HepG2 (cell line): ENCODE results near the gene N4BP2L1.
"Not testable (repeated sequence)": the region's sequence is repeated elsewhere in the genome, so short reads cannot be mapped to it uniquely, and the experiment has no call there.

ENCODE experiments used
- CEBPB ChIP-seq: IDR thresholded peaks from 2 replicates; pipeline ENCODE4 v1.6.1; 2011; ENCODE audit warnings: low read depth, low read length, improper control_type of control experiment, borderline replicate concordance
- CEBPG ChIP-seq: IDR thresholded peaks from 2 replicates; pipeline ENCODE4 v1.6.1; 2016
- HMG20A ChIP-seq: IDR thresholded peaks from 2 replicates; pipeline ENCODE4 v1.6.1; 2016; ENCODE audit warnings: borderline replicate concordance
- PTBP1 ChIP-seq: fragments of 200-400 bp; formaldehyde crosslinking; IDR thresholded peaks from 2 replicates; pipeline ENCODE4 v1.6.1; 2018; ENCODE audit warnings: low read length, low read depth; ENCODE audit not compliant: poor library complexity, severe bottlenecking
- ZNF331 ChIP-seq: sonication (generic); formaldehyde crosslinking; IDR thresholded peaks from 2 replicates; pipeline ENCODE4 v1.4.0; 2020; ENCODE audit warnings: missing genetic modification reagents
- TF ChIP-seq, protein P1 (sequence below): sonication (generic); formaldehyde crosslinking; IDR thresholded peaks from 2 replicates; pipeline ENCODE4 v1.5.1; 2020; ENCODE audit warnings: mild to moderate bottlenecking, missing genetic modification reagents, moderate library complexity

DNA sequence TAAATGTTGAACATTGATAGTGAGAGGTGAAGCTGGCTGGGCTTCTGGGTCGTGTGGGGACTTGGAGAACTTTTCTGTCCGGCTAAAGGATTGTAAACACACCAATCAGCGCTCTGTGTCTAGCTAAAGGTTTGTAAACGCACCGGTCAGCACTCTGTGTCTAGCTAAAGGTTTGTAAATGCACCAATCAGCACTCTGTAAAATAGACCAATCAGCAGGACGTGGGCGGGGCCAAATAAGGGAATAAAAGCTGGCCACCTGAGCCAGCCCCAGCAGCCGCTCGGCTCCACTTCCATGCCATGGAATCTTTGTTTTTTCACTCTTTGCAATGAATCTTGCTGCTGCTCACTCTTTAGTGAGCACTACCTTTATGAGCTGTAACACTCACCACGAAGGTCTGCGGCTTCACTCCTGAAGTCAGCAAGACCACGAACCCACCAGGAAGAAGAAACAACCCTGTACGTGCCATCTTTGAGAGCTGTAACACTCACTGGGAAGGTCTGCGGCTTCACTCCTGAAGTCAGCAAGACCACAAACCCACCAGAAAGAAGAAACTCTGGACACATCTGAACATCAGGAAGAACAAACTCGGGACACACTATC, 77.0 kb downstream of the N4BP2L1 start:
- not testable (repeated sequence) for TF ChIP-seq CEBPB; PTBP1; ZNF331; CEBPG (CRISPR knock-in tag); HMG20A
- TF ChIP-seq, protein P1, sequence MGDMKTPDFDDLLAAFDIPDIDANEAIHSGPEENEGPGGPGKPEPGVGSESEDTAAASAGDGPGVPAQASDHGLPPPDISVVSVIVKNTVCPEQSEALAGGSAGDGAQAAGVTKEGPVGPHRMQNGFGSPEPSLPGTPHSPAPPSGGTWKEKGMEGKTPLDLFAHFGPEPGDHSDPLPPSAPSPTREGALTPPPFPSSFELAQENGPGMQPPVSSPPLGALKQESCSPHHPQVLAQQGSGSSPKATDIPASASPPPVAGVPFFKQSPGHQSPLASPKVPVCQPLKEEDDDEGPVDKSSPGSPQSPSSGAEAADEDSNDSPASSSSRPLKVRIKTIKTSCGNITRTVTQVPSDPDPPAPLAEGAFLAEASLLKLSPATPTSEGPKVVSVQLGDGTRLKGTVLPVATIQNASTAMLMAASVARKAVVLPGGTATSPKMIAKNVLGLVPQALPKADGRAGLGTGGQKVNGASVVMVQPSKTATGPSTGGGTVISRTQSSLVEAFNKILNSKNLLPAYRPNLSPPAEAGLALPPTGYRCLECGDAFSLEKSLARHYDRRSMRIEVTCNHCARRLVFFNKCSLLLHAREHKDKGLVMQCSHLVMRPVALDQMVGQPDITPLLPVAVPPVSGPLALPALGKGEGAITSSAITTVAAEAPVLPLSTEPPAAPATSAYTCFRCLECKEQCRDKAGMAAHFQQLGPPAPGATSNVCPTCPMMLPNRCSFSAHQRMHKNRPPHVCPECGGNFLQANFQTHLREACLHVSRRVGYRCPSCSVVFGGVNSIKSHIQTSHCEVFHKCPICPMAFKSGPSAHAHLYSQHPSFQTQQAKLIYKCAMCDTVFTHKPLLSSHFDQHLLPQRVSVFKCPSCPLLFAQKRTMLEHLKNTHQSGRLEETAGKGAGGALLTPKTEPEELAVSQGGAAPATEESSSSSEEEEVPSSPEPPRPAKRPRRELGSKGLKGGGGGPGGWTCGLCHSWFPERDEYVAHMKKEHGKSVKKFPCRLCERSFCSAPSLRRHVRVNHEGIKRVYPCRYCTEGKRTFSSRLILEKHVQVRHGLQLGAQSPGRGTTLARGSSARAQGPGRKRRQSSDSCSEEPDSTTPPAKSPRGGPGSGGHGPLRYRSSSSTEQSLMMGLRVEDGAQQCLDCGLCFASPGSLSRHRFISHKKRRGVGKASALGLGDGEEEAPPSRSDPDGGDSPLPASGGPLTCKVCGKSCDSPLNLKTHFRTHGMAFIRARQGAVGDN (CRISPR knock-in tag): not testable (repeated sequence)
